ENCODE measurements around the gene TMBIM1.

Gene TMBIM1

GRCh38 chr2:218253232-218253625 lies 39.1 kb downstream of the TMBIM1 start:
- DNase-seq = no peak

GRCh38 chr2:218252509-218253231 lies 39.6 kb downstream of the TMBIM1 start:
- no peak for DNase-seq

DNA sequence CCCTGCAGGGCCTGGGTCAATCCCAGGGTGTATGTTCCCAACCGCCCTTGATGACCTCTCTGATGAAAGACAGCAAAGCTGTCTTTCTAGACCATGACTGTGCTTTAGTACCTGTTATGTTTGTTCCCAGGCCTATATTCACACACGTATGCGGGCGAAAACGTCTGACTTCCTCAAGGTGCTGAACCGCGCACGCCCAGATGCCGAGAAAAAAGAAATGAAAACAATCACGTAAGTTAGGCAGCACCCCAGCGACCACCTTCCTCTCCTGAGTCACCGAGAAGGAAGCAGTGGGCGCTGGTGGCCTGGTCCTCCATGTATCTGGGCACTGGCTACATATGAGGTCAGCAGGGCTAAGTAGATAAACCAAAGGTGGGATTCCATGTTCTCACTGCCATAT lies 42.6 kb downstream of the TMBIM1 start:
- DNase-seq = no peak

- DNase-seq = no peak
Measured at GRCh38 chr2:218245214-218245613, 47.1 kb downstream of the TMBIM1 start.

DNA sequence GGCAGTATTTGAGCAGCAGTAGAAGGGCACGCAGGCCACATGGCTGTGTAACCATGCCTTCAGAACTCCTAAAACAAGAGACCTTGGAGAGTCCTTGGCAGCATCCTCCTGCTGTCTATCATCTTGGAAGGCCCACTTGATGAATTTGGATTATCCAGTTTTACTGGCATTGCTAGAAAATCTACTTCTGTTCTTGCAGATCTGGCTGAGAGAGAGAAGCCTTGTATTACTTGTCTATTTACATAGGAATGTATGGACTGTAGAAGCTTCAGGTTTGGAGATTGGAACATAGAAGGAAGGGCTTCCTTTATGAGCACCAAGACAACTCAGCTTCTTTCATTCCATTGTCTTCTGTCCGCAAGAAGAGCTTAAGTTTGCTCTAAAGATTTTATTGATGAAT lies 47.6 kb downstream of the TMBIM1 start:
- DNase-seq = no peak

DNA sequence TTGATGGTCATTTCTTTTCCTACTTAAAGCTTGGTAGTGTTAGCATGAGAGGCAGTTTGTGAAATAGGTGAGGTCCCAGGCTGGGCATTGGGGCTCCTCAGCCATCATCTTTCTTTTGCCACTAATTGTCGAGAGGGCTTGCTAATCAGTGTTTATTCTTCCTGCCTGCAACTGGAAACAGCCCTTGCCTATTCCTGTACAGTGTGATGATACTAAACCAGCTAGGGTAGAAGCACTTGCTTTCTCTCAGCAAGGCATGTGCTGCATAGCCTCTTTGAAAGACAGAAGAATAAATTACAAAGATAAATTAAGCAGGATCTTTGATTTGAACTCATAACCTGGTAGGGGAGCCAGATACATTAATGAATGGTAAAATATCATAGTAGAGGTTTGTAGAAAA lies 48.1 kb downstream of the TMBIM1 start:
- no peak for DNase-seq

GRCh38 chr2:218238887-218239286 lies 53.4 kb downstream of the TMBIM1 start:
- no peak for DNase-seq

GRCh38 chr2:218236829-218237228 lies 55.5 kb downstream of the TMBIM1 start:
- DNase-seq = no peak

DNA sequence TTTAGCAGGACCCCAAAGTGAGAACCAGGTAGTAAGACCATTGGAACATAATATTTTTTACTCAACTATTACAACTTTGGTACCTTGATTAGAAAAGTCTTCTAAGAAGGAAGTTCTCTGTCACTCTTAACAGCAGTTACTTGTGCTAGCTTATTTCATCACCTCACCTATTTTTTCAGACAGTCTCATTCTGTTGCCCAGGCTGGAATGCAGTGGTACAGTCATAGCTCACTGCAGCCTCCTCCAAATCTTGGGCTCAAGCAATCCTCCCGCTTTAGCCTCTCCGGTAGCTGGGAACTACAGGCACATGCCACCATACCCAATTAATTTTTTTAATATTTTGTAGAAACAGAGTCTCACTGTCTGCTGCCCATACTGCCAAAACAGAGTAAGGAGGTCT lies 57.3 kb downstream of the TMBIM1 start:
- DNase-seq = no peak

DNA sequence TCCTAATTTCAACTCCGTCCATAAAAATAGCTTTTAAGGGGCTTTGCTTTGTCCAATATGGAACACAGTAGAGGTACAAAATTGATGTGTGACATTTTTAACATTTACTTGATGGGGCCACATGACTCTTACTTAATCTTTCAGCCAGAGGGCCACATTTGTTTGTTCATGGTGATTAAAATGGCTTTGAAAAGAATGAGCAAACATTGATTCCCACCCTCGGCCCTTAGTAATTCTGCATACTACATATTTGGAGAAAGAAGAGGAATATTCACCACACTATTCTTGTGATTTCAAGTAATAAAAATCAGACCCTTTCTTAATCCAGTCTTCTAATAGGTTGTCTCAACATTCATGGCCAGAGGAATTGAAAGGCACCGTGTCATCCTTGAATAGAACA lies 57.8 kb downstream of the TMBIM1 start:
- DNase-seq = no peak

- no peak for DNase-seq
Measured at GRCh38 chr2:218233543-218233942, 58.8 kb downstream of the TMBIM1 start.

- DNase-seq = peak; percentile 6 to 54
Measured at GRCh38 chr2:218230882-218231281, 61.4 kb downstream of the TMBIM1 start.

DNA sequence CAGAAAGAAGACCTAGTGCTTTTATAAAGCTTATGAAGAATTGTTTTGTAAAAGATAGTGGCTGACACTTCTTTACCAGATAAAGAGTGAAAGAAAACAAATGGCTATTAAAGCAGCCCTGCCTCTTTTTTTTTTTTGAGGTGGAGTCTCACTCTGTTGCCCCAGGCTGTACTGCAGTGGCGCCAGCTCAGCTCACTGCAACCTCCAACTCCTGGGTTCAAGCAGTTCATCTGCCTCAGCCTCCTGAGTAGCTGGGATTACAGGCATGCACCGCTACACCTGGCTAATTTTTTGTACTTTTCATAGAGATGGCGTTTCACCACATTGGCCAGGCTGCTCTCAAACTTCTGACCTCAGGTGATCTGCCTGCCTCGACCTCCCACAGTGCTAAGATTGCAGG lies 62.5 kb downstream of the TMBIM1 start:
- peak in 1 of 2 experiments; percentile 61 for DNase-seq

- DNase-seq = peak; percentile 26 to 78
Measured at GRCh38 chr2:218229239-218229638, 63.1 kb downstream of the TMBIM1 start.

- DNase-seq = no peak
Measured at GRCh38 chr2:218228366-218229090, 63.8 kb downstream of the TMBIM1 start.

DNA sequence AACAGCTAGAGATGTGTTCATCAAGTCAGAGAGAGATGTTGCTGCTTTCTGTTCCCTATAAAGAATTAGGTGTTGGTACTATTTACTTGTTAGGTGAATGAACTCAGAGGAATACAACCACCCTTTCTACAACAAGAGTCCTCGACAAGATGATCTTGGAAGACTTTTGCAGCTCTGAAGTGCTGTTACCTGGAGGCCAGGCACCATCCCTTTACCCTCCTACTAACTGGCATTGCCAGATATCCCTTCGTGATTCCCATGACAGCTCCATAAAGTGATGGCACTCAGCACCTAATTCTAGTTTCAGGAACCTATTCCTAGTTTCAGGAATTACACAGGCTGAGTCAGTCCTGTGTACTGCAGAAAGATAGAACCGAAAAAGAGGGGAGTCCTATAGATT lies 65.4 kb downstream of the TMBIM1 start:
- DNase-seq = no peak

Data from SW 1271 (cell line).